COLO668 (cell line): ENCODE data around the gene GOLGA6A.
"Not testable (repeated sequence)": the region's sequence is repeated elsewhere in the genome, so short reads cannot be mapped to it uniquely, and the experiment has no call there.

Experiments used
- DNase-seq: peaks from one replicate; lab custom pipeline; 2025; ENCODE audit not compliant: unreplicated experiment; lab: John Stamatoyannopoulos, UW

Gene GOLGA6A, protein sequence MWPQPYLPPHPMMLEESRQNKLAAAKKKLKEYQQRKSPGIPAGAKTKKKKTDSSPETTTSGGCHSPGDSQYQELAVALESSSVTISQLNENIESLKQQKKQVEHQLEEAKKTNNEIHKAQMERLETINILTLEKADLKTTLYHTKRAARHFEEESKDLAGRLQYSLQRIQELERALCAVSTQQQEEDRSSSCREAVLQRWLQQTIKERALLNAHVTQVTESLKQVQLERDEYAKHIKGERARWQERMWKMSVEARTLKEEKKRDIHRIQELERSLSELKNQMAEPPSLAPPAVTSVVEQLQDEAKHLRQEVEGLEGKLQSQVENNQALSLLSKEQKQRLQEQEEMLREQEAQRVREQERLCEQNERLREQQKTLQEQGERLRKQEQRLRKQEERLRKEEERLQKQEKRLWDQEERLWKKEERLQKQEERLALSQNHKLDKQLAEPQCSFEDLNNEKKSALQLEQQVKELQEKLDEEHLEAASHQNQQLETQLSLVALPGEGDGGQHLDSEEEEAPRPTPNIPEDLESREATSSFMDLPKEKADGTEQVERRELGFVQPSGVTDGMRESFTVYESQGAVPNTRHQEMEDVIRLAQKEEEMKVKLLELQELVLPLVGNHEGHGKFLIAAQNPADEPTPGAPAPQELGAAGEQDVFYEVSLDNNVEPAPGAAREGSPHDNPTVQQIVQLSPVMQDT

DNA sequence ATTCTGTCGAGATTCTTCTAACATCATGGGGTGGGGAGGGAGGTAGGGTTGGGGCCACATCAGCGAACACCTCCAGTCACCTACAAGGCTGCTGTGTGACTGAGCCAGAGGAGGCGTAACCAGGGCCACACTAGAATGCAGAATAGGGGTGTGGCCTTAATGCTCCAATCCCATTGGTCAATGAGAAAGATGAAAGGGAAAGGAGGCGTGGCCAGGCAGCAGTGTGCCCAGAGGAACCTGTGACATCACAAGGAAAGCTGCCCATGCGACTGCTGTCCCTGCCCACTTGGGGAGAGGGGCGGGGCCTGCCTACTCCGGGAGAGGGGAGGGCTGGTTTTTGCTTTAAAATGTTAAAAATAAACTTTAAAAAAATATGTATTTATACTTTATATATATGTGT lies at the start of gene GOLGA6A:
GOLGA6A (minus strand) TSS at position 101 of the 400 bp plus-strand sequence; CDS start at position 60, 41 bp downstream.
- not testable (repeated sequence) for DNase-seq

DNA sequence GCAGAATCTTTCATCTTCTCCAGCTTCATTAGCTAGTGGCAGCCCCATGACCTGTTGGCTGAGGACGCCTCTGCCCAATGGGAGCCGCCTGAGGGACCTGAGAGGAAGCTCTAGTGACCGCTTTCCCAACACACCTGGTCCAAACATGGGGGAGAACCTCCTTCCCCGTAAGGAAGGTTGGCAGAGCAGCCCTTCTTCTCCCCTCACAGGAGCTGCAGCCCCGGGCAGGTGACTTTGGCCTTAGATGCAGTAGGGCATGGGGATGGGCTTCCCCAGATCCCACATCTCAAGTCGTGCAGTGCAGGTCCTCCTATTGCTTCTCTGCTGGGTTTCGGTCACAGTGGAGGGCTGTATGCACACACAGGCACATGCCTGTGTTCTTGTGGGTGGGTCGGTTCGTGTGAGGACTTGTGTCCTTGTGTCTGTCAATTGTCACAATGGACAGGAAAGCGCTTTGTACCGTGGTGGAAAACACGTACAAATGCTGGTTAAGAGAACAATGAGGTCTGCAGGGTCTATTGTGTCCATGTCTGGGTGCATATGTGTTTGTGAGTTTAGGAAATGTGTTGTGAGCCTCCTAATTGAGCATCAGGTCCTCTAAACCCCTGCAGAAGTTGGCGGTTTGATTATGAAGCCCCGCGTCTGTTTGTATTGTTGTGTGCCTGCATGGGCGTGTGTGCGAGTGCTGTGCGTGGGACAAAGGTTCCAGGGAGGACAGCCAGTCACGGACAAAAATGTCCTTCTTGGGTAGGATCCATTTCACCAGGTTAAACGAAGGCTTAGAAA lies 49.5 kb upstream of the GOLGA6A start:
- no peak for DNase-seq

DNA sequence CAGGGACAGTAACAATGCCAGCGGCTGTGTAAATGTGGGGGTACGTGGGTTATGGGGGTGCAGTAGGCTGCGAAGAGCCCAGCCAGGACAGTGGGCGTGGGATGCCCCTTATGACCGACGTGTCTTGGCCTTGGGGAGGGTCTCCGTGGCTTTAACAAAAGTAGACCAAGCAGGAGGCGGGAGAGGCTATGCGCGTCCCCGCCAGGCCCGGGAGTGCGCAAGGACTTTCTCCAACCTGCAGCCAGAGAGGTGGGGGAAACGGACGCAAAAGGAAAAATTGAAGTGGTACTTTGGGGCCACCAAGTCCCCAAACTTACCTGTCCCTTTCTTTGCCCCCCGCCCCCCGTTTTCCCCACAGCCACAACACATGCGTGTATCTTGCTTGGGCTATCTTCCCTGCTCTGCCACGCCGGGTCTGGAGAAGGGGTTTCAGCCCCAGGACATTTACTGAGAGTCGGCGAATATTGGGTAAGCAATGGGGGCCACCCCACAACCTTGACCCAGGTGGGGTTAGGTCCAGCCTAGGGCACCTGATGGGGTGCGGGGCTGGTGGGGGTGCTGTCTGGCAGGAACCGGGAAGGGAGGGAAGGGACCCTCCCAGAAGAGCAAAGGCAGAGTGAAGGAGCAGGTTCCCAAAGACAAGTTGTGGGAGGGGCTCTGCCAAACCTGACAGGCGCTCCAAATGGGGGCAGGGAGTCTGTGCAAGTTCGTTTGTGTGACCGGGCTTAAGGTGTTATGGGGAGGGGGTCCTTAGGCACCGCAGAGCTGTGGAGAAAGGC lies 48.7 kb upstream of the GOLGA6A start:
- DNase-seq, result no peak

DNA sequence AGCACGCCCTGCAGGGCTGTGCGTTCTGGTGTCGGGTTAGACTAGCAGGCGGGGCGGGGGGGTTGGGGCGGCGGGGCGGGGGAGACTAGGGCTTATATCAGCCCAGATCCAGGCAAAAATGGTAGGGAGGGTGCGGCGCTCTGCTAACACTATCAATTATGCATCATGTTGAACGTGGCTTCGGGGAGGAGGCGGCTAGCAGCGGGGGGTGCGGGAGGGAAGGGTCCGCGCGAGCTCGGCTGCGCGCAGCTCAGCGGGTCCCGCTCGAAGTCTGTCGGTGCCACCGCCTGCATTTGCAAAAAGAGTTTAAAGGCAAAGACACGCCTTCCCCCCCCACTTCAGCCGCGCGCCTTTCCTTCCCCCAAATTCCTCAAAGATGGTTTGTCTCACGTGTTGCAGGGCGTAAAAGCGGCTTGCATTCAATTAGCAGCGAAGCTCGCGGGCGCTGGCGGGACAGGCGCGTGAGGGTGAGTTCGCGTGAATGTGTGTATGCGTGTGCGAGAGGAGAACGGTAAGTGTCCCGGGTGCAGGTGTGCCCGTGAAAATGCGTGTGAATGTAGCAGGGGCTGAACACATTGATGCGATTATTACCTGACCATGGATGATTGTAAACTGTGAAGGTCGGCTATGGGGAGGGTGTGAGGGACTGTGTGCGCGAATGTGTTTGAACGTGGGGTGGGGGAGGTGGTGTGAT lies 48.0 kb upstream of the GOLGA6A start, which contains the start of gene ISLR2:
ISLR2 (plus strand) TSS at position 432 of the 694 bp plus-strand sequence. CDS start 2,169 bp downstream, outside the sequence.
- peak; percentile 15 for DNase-seq

DNA sequence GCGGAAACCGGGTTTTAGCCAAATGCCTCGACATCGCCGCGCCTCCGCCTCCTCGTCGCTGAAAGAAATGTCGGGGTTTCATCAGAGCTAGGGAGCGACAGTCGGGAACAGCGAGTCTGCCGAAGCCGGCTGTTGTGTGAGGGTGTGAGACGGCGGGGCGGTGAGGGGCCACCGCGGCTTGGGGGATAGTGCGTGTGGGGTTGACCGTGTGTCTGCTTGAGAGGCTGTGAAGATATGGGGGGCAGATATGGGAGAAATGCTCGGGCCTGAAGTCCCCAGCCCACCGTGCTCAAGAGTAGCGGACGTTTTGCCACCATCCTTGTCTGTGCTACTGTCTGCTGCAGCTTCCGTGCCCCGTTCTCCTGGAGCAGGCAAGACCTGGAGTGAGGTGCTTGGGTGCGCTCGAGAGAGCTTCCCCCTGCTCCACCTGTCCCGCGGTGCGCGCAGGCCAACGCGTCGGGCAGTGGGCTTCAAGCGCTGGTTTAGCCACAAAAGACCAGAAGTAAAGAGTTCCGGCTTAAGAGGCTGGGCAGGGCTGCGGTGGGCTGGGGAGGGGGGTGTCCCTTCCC lies 47.3 kb upstream of the GOLGA6A start:
- peak; percentile 17 for DNase-seq

DNA sequence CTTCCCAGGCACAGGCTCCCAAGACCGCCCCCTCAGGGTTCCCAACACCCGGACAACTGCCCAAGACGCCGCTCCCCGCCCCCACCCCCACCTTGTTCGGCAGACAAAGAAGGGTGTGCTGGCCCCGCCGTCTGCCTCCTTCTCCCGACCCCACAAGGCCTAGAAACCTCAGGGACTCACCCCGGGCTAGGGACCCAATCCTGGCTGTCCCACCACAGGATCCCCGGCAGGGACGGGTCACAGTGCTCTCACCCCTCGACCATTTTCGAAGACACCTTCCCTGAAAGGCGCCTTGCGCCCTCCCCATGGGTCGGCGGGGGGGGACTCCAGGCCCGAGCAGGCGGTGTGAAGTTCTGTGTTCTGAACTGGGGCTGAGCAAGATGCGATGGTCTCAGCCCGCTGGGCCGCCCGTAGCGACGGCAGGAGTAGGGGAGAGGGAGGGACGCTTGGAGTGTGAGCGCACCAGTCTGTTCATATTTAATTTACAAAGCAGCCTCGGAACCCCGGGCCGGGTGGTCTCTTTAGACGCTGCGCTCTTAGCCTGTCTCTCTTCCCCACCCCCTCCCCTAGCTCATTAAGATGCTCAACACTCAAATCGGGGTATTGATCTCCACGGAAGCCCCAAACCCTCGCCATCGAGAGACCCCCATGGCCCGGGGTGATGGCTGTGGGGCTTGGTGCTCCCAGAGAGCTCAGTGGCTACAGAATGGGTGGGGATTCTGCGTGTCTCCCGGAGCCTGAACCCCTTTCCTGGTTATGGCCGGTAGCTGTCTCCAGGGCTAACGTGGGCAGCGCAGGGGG lies 46.6 kb upstream of the GOLGA6A start:
- DNase-seq, result no peak

DNA sequence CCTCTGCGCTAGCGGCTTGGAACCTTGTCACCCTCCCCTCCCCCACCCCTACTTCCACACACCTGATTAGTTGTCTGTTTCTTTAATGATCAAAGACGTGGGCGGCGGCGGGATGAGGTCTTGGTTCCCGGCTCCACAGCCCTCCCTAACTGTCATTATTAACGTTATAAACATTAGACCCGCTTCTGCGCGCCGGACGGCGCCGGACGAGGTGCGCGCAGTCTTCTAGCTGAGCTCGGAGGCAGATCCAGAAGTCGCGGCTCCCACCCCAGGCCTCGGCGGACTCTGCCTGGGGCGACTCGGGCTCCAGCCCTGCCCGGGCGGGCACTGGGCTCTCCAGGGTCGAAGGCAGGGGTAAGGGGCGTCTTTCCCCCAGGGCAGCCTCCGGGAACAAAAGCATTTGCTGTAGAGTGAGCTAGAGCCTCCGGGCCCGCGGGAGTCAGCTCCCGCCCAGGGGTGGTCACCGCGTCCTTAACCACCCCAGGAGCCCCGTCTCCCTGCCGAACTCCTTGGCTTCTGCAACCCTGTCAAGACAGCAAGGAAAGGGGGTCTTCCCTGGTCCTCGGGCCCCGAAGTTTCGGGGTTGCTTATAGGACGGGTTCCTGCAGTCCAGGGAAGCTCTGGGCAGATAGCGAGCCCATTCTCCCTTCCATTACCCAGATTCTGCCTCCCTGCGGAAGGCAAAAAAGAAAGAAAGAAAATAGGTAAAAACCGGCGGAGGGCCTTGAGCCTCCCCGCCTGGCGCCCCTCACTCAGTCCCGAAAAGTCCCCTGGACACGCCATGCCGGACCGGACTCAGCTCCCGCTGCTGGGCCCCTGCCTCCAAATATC lies 45.8 kb upstream of the GOLGA6A start:
- peak; percentile 24 for DNase-seq

DNA sequence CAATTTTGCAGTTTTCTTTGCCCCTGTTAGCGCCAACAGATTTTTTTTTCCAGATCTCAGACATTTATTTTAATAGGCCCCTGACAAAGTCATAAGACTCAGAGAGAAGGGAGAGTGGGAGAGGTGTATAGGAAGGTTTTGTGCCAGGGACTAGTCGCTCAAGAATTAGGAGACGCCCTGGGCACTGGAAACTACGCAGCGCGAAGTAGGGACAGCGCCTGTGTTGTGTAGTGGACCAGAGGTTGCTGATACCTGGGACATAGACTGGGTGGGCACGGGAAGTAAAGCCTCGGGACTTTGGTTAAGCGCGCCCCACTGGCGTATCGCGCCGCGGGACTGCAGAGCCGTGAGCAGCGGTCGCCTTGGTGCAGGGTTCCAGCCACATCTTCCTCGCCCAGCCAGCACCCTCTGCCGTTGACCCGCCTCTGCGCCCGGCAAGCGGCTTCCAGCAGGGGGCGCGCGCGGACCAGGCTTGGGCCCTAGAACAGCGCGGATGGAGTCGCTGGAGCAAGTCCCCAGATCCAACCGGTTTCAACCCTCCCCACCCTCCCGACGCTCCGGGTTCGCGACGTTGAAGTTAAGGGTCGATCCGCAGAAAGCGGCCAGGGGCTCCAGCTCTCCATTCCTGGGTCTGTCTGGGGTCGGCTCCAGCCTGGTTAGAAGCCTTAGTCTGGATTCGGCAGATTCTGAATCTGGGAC lies 45.1 kb upstream of the GOLGA6A start:
- DNase-seq, result peak; percentile 86

DNA sequence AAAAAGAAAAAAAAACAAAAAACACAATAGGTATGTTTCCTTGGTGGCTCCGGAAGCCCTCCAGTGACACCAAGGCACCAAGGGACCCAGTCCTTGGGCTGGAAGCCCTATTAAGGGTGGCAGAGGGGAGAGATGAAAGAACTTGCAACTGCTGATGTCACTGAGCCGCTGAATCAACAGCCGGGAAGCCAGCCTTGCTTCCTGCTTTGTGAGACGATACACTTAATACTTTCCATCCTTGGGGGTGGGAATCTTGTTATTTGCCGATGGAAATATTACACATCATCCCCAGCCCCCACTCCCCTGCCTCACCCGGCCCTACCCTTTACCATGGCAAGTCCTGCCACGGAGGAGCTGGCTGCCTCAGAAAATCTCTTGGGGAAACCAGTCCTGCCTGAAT lies 42.4 kb upstream of the GOLGA6A start:
- no peak for DNase-seq

DNA sequence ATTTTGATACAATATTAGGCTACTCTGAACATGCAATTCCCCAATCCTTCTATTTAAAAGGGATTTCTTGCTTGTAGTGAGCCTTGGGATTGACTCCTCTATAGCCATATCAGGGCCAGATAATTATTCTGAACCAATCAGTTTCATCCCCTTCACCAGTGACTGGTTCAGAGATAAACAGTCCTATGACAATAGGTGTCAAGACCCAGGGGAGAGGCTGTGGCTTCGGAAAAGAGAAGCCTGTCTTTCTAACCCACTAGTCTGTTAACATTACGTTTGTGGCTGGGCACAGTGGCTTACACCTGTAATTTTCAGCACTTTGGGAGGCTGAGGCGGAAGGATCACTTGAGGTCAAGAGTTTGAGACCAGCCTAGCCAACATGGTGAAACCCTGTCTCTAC lies 41.8 kb upstream of the GOLGA6A start:
- DNase-seq, result no peak

DNA sequence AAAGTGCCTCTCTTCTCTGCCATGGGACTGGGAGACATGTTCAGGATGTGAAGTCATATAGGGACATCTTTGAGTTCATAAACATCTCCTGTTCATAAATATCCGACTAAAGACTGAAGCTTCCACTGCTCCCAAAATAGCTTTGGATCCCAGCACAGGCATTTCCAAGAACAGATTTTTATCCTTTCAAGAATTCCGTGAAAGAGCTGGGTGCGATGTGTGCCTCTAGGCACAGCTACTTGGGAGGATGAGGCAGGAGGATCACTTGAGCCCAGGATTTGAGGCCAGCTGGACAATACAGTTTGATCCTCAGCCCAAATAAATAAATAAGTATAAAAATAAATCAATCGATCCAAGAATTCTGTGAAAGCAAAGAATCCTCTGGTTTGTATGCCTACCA lies 41.3 kb upstream of the GOLGA6A start:
- no peak for DNase-seq

DNA sequence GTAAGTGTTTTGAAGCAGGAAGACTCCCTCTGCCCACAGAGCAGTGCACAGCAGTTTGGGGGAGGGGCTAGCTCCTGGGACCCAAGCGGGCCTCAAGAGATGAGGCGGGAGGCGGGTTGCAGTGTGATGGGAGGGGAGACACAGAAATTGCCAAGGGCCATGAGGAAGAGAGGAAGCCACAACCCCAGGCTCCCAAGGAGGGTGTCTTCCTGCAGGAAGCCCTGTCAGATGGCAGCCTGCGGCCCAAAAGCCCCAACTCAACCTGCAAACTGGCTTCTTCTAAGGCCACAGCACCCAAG lies 40.7 kb upstream of the GOLGA6A start:
- no peak for DNase-seq

DNA sequence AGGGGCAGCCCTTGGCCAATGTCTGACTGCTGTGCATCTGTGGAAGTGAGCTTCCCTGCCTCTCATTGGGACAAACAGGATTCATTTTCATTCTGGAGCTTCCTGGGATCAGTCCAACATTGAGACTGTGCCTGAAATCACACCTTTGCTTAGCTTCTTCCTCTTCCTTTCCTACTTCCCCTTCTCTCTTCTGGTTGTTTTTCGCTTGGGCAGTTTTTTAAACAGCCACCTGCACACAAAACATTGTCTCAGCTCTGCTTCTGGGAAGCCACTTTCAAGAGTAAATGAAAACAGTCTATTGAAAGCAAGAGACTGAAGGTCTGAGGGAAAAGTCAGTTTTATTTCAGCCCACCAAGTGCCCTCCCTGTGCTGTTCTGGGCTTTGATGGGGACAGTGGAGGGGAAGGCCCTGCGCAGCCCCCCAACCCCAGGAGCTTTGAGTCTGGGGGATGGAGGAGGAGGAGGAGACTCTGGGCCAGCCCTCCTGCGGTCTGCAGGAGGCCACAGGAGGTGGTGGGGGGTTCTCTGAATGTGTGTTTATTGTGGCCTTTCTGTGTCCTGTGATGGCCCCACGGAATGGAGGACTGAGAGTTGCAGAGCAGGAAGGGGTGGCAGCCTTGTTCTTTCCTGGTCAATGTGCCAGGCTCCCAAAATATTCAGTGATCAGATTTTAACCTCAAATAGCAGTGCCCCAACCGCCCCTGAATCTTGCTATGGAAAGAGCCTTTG lies 40.2 kb upstream of the GOLGA6A start:
- no peak for DNase-seq

DNA sequence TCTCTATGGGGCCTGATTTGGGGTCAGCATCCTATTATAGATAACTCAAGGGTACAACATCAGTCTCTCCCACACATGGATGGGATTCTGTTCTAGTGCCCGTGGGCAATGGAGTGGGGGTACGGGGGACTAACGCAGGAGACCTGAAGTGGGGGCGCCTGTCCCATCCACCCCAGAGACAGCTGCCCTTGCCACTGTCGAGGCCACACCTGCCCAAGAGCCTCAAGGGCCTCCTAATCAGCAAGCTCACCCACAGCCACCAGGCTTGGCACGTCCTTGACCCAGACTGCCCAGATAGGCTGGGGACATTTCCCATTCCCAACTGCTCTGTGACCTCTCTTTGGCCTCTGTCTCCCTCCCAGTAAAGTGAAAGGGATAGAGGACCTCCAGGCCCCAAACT lies 39.5 kb upstream of the GOLGA6A start:
- DNase-seq, result no peak

DNA sequence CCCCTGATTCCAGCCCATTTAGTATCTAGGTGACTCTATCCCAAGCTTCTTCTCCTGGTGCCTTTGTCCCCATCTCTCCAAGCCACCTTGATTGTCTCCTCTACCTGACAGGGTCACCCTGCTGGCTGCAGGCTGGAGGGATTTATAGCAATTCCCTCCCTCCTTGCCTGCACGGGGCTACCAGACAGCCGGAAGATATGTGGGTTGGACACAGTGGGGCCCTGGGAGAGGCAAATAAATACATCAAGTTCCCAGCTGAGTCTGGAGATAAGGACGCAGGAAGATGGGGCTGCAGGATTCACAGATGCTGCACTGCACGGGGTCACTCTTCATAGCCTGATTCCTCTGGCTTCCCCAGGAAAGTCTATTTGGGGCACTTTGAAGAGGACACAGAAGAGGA lies 38.7 kb upstream of the GOLGA6A start:
- no peak for DNase-seq

DNA sequence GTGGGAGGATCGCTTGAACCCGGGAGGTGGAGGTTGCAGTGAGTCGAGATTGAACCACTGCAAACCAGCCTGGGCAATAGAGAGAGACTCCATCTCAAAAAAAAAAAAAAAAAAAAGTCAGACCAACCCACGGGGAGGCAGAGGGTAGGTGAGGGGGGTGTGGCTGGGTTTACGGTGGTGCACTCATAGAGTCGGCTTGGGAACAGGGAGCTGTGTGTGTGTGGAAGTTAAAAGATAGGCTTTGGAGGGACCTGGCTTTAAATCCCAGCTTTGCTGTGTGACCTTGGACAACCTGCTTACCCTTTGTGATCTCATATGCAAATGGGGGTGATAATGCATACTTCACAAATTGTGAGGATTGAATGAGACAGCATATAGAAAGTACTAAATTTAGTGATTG lies 38.1 kb upstream of the GOLGA6A start:
- no peak for DNase-seq

DNA sequence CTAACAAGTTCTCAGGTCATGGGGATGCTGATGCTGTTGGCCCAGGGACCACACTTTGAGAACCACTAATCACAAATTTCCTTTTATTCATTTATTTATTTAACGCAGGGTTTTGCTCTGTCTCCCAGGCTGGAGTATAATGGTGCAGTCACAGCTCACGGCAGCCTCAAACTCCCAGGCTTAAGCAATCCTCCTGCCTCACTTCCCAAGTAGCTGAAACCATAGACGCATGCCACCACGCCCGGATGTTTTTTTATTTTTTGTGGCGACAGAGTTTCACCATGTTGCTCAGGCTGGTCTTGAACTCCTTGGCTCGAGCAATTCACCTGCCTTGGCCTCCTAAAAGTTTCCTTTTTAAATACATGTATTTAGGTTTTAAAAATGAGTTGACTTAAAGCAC lies 27.4 kb upstream of the GOLGA6A start:
- no peak for DNase-seq
